Tibial nerve (tissue), 4 donors: Measurements from ENCODE around the gene NEO1. TPM values are rescaled to one million over a fixed set of nuclear protein-coding genes. Genes with fewer than 3 reads are reported as not detected.

Experiments used
- DNase-seq, 2 donors: peaks; one replicate each; pipeline ENCODE4 v3.0.0-alpha.2; 2019; ENCODE audit warnings: low spot score in 2 of 2
- H3K27ac ChIP-seq, 4 donors: fragments of 200-600 bp; sonication (generic) in 3 of 4; one replicate each; pipeline ENCODE4 v1.5.1; 2017 to 2019; ENCODE audit warnings: mild to moderate bottlenecking in 1 of 4
- H3K27me3 ChIP-seq, 2 donors: fragments of 200-600 bp; sonication (generic) in 1 of 2; one replicate each; pipeline versions ENCODE4 v1.5.1 to v1.6.0; 2017 to 2019
- H3K36me3 ChIP-seq, 3 donors: fragments of 200-600 bp; sonication (generic); one replicate each; pipeline ENCODE4 v1.5.1; 2018 to 2019
- H3K4me1 ChIP-seq, 4 donors: fragments of 200-600 bp; sonication (generic) in 3 of 4; one replicate each; pipeline ENCODE4 v1.5.1; 2017 to 2019
- H3K4me3 ChIP-seq, 4 donors: fragments of 200-600 bp; sonication (generic) in 3 of 4; one replicate each; pipeline ENCODE4 v1.5.1; 2017 to 2019; ENCODE audit warnings: mild to moderate bottlenecking in 1 of 4, moderate library complexity in 1 of 4
- H3K9me3 ChIP-seq, 4 donors: fragments of 200-600 bp; sonication (generic) in 3 of 4; one replicate each; pipeline ENCODE4 v1.5.1; 2017 to 2019
- EP300 ChIP-seq, 2 donors: sonication (generic); formaldehyde crosslinking; IDR thresholded peaks; one replicate each; pipeline ENCODE4 v1.6.1; 2017; ENCODE audit warnings: antibody characterized with exemption in 2 of 2, mild to moderate bottlenecking in 1 of 2
- POLR2A ChIP-seq, 2 donors: fragments of 450-650 bp; IDR thresholded peaks; one replicate each; pipeline ENCODE4 v1.6.1; 2017; ENCODE audit warnings: antibody characterized with exemption in 2 of 2, mild to moderate bottlenecking in 2 of 2, moderate library complexity in 2 of 2
- WGBS, 2 donors: methylation state at CpG; one replicate each; pipeline ENCODE4 v1.1.5; 2018; 5-methylcytosine and 5-hydroxymethylcytosine counted together
- total RNA-seq, 4 donors: library from RNA; depleted of rRNA; stranded (reverse); fragments of >200 nt; gene quantifications; one replicate each; pipeline ENCODE4 v1.1.0, GENCODE V29; 2016
- TF ChIP-seq, protein P1 (sequence below), 5 experiments: fragments of 200-600 bp in 3 of 5; fragments of 450-650 bp in 2 of 5; sonication (generic) in 3 of 5; IDR thresholded peaks; one replicate each; pipeline ENCODE4 v1.5.1; 2016 to 2019; ENCODE audit warnings: antibody characterized with exemption in 5 of 5, mild to moderate bottlenecking in 3 of 5, moderate library complexity in 2 of 5

The NEO1 gene
- total RNA-seq, 4 donors from 2014 or later, result 18.6 to 48.3 (median 41.4) TPM

DNA sequence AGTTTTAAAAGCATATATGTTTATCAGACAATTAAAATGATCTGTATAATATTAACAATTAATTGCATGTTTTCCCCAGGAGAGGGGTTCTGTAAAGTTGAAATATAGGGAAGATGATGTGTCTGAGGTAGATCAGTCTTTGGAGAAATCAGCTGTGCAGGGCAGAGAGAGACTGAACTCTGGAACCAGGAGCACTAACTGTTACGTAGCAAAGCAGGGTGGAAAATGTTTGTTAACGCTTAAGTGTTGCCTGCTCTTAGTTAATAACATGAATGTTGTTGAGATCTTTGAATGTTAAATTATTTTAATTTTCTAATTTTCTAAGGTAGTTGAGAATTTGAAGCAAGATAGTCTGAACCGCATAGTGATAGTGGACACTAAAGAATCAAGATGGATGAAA, 57.5 kb downstream of the NEO1 start:
- no peak overlapping the region for H3K4me3 ChIP-seq
- no peaks in the 10 kb centered on the region for H3K4me1 ChIP-seq
- H3K27me3 ChIP-seq, result no peaks in the 10 kb centered on the region
- DNase-seq, result no peak
- H3K9me3 ChIP-seq, result no peaks in the 10 kb centered on the region
- no peak for TF ChIP-seq POLR2A (IDR thresholded peaks at IDR 0.05)
- TF ChIP-seq EP300 (IDR thresholded peaks at IDR 0.05), result no peak
- TF ChIP-seq, protein P1, sequence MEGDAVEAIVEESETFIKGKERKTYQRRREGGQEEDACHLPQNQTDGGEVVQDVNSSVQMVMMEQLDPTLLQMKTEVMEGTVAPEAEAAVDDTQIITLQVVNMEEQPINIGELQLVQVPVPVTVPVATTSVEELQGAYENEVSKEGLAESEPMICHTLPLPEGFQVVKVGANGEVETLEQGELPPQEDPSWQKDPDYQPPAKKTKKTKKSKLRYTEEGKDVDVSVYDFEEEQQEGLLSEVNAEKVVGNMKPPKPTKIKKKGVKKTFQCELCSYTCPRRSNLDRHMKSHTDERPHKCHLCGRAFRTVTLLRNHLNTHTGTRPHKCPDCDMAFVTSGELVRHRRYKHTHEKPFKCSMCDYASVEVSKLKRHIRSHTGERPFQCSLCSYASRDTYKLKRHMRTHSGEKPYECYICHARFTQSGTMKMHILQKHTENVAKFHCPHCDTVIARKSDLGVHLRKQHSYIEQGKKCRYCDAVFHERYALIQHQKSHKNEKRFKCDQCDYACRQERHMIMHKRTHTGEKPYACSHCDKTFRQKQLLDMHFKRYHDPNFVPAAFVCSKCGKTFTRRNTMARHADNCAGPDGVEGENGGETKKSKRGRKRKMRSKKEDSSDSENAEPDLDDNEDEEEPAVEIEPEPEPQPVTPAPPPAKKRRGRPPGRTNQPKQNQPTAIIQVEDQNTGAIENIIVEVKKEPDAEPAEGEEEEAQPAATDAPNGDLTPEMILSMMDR (IDR thresholded peaks at IDR 0.05), result no peak
- WGBS, 2 donors, result 61 to 71% methylated on average over 3 of the region's 3 CpGs
- H3K36me3 ChIP-seq, result no peaks in the 10 kb centered on the region
- no peak overlapping the region for H3K27ac ChIP-seq

DNA sequence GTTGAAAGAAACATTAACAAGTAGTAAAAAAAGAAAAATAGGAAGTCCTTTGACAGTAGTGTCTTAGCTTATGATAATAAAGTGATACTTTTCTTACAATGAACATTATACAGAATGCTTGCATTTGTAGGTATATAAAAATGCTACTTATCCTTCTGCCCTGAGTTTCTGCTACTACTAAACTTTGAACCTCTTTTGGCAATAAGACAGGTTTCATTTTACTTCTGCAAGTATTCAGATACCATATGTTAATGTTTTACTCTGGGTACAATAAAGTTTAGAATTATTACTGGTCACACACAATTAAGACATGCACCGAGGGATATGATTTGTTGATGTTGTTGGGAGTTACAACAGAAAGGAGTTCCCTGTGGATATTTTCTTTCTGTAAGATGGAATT, 57.9 kb downstream of the NEO1 start:
- WGBS, 2 donors, result 76 to 84% methylated on average over 1 of the region's 1 CpG

DNA sequence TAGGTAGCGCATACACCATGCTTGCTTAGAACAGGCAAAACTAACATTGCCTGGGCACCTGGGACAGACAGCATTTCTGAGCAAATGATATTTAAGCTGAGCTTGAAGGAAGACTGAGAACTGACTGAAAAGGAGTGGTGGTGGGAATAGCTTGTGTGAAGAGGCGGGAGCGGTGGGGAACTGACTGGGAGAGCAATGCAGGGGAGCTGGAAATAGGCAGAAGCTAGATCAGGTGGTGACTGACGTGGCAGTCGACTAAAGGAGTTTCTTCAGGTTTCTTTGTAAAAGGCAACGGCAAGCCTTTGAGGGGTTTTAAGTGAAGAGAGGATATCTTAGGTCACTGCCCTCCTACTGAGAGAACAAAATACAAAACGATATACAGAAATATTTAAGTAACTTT, 61.8 kb downstream of the NEO1 start:
- Histone ChIP-seq H3K9me3 (no peaks in the 10 kb centered on the region), H3K36me3 (no peaks in the 10 kb centered on the region), H3K27me3 (no peaks in the 10 kb centered on the region), H3K27ac (no peak overlapping the region), H3K4me3 (no peak overlapping the region), H3K4me1 (no peaks in the 10 kb centered on the region)
- no peak for TF ChIP-seq EP300 (IDR thresholded peaks at IDR 0.05)
- TF ChIP-seq, protein P1 (IDR thresholded peaks at IDR 0.05), result no peak
- no peak for TF ChIP-seq POLR2A (IDR thresholded peaks at IDR 0.05)
- 80 to 85% methylated on average over 7 of the region's 7 CpGs for WGBS, 2 donors
- DNase-seq, result no peak

More for the DNA sequence above, 57.9 kb downstream of the NEO1 start:
- Histone ChIP-seq H3K27ac (no peak overlapping the region), H3K4me1 (no peaks in the 10 kb centered on the region), H3K9me3 (no peaks in the 10 kb centered on the region), H3K27me3 (no peaks in the 10 kb centered on the region), H3K36me3 (no peaks in the 10 kb centered on the region), H3K4me3 (no peak overlapping the region)
- DNase-seq, result no peak
- no peak for TF ChIP-seq POLR2A (IDR thresholded peaks at IDR 0.05)

DNA sequence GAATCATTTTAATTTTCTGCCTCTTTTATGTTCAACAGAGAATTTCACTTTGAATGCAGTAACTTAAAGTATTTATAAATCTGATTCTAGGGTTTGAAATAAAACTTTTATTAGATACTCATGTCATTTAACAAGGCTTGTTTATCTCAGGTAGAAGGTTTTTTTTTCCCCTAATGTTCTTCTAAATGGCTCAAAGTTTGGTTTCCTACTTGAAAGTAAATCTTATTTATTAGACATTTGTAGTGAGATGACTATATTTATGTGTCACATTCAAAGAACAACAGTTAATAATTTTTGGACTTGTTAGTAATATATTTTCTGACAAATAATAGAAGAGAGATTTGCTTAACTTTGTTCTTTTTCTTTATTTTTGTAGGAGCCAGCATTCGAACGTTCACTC, 63.9 kb downstream of the NEO1 start:
- Histone ChIP-seq H3K36me3 (no peaks in the 10 kb centered on the region), H3K27me3 (no peaks in the 10 kb centered on the region), H3K9me3 (no peaks in the 10 kb centered on the region), H3K4me3 (no peak overlapping the region), H3K27ac (no peak overlapping the region), H3K4me1 (no peaks in the 10 kb centered on the region)
- no peak for DNase-seq
- TF ChIP-seq, protein P1 (IDR thresholded peaks at IDR 0.05), result no peak
- TF ChIP-seq POLR2A (IDR thresholded peaks at IDR 0.05) (no peak), EP300 (IDR thresholded peaks at IDR 0.05) (no peak)
- WGBS, 2 donors, result 81 to 82% methylated on average over 2 of the region's 2 CpGs

DNA sequence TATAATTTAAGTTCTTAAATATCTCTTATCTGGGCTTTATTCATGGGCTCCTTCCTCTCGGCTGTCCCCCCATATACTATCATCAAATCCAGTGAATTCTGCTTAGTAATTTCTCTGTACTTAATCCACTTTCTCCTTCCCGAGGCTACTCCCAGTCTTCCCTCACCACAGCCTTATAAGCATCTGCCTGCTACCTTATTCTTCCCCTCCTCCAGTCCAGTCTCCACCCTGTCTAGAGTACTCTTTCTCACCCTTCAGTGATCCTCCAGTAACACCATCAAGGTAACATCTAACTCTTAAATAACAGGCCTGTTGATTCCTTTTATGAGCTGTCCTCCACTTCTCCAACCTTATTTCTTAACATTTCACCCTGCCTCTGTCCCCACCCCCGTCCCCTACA, 65.8 kb downstream of the NEO1 start:
- no peaks in the 10 kb centered on the region for H3K4me1 ChIP-seq
- no peak for TF ChIP-seq POLR2A (IDR thresholded peaks at IDR 0.05)
- no peak for TF ChIP-seq EP300 (IDR thresholded peaks at IDR 0.05)
- no peak for DNase-seq
- H3K9me3 ChIP-seq, result no peaks in the 10 kb centered on the region
- no peak overlapping the region for H3K27ac ChIP-seq
- H3K27me3 ChIP-seq, result no peaks in the 10 kb centered on the region
- 87 to 92% methylated on average over 3 of the region's 3 CpGs for WGBS, 2 donors
- H3K36me3 ChIP-seq, result peaks cover 0 to 8% (median 0%) of the 10 kb centered on the region in 3 donors
- no peak overlapping the region for H3K4me3 ChIP-seq

DNA sequence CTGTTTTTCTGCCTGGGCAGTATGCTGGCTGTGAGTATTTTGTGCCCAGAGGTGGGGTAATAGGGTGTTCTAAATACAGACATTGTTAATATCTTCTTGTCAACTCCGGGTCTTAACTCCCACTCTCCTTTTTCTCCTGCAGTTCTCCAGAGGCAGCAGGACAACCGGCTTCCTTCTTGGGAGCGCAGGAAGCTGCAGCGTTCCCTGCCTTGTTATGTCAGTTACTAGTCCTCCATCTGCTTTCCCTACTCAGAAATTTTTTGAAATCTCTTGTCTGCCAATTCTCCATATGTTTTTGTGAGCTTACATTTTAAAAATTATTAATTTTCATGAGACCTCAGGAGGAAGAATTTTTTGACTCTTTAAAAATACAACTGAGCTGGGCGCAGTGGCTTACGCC, 67.2 kb downstream of the NEO1 start:
- TF ChIP-seq, protein P1 (IDR thresholded peaks at IDR 0.05), result no peak
- TF ChIP-seq POLR2A (IDR thresholded peaks at IDR 0.05), result no peak
- no peak for TF ChIP-seq EP300 (IDR thresholded peaks at IDR 0.05)
- no peak overlapping the region for H3K4me3 ChIP-seq
- peaks cover 0 to 22% (median 0%) of the 10 kb centered on the region in 3 donors for H3K36me3 ChIP-seq
- H3K27me3 ChIP-seq, result no peaks in the 10 kb centered on the region
- H3K27ac ChIP-seq, result no peak overlapping the region
- H3K4me1 ChIP-seq, result no peaks in the 10 kb centered on the region
- no peaks in the 10 kb centered on the region for H3K9me3 ChIP-seq
- DNase-seq, result no peak
- 73 to 83% methylated on average over 6 of the region's 6 CpGs for WGBS, 2 donors
